ENCODE results near the gene NBEAL1.
"Not testable (repeated sequence)": the region's sequence is repeated elsewhere in the genome, so short reads cannot be mapped to it uniquely, and the experiment has no call there.

NBEAL1 gene

DNA sequence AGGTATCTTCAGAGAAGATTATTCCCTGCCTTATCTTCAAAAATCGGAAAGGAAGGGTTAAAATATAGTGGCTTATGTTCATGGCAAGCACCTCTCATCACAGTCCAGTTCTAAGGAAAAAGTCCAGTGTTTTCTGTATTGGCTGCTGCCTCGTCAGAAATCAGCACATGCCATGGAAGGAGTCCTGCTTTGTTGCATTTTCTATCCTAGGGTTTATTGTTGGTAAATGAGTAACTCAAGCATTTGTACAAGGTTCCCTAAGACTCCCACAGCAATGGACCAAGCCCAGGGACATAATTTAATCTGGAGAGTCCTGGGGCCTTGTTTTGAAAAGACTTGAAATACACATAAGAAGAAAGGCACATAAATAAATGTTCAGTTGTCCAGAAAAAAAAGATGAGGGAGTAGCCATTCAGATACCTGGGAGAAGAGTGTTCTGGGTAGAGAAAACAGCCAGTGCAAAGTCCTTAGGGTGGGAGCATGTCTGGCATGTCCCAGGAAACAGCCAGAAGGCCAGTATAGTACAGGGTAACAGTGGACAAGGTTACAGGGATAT is 26.4 kb downstream of the NBEAL1 start:
- DNase-seq: no peak

DNA sequence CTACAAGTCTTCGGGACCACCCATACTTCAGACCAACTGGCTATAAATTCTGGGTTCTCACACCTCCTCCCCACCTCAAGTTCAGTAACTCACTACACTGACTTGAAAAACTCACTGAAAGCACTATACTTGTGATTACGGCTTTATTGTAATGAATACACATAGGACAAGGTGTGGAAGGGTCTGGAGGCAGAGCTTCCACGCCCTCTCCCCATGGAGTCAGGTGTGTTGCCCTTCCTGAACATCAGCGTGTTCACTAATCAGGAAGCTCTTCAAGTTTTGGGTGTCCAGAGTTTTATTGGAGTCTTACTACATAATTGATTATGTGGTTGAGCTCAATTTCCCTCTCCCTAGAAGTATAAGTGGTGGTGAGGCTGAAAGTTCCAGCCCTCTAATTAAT is 27.5 kb downstream of the NBEAL1 start:
- no peak for DNase-seq

DNA sequence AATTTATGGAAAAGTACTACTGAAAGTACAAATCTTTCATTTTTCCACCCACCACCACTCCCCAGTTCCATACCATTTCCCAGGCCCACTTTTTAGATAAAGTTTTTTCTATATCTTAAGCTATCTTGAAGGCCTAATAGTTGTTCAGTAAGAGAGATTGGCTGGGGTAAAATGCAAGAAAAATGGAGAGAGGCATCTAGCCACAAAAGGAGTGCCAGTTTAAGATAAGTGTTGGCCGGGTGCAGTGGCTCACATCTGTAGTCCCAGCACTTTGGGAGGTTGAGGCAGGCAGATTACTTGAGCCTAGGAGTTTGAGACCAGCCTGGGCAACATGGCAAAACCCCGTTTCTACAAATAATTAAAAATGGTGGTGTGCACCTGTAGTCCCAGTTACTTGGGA is 28.6 kb downstream of the NBEAL1 start:
- no peak for DNase-seq

DNA sequence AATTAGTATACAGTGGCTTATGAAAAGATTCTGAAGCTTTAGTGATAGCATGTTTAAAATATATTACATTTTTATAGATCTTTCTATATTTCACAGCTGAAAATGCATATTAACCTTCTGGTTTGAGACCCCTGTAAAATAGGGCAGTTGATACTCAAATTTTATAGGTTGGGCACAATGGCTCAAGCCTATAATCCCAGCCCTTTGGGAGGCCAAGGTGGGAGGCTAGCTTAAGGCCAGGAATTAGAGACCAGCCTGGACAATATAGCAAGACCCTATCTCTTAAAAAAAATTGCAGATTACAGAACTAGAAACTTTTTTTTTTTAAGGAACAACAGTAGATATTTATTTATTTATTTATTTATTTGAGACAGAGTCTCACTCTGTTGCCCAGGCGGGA is 31.2 kb downstream of the NBEAL1 start:
- no peak for DNase-seq

DNA sequence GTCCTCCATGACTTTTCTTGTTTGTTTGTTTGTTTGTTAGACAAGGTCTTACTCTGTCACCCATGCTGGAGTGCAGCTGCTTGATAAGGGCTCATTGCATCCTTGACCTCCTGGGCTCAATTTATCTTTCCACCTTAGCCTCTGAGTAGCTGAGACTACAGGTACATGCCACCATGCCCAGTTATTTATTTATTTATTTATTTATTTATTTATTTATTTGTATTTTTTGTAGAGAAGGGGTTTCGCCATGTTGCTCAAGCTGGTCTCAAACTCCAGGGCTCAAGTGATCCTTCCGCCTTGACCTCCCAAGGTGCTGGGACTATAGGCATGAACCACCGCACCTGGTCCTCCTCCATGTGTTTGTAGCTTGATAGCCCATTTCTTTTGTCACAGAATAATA is 37.9 kb downstream of the NBEAL1 start:
- DNase-seq: no peak

DNA sequence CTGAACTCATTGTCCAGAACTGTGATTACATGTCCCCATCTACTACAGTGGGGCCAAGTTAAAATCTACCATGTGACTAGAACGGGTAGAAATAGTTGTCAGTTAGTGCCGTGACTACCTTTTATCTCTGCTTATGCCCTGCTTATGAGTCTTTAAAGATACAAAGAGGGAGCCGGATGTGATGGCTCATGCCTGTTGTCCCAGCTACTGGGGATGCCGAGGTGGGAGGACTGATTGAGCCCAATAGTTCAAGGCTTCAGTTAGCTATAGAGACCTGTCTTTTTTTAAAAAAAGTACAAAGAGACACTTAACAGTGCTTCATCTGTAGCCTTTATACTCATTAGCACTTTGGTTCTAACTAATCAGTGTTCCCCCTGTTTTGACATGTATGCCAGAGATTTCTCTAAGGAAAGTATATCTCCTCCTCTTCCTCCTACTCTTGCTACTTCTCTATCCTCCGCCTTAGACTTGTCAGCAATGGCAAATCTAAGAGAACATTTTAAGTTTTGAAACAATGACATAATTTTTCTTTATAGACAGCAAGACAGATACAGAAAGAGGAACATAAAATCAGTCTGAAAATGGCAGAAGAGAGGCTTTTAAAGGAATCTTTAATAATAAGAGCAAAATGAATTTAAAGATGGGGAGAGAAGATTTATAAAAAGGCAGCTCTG is 45.0 kb downstream of the NBEAL1 start:
- DNase-seq: no peak

DNA sequence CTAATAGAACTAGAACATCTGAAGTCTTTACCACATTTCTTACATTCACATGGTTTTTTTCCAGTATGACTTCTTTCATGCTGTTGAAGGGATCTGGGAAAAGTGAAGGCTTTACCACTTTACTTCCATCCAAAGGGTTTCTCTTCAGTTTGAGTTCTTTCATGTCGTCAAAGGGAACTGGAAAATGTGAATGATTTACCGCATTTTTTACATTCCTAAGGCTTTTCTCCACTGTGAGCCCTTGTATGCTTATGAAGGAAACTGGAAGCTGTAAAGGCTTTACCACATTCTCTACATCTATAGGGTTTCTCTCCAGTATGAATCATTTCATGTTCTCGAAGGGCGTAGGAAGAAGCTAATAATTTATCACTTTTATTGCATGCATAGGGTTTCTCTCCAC is 46.7 kb downstream of the NBEAL1 start:
- DNase-seq: no peak

DNA sequence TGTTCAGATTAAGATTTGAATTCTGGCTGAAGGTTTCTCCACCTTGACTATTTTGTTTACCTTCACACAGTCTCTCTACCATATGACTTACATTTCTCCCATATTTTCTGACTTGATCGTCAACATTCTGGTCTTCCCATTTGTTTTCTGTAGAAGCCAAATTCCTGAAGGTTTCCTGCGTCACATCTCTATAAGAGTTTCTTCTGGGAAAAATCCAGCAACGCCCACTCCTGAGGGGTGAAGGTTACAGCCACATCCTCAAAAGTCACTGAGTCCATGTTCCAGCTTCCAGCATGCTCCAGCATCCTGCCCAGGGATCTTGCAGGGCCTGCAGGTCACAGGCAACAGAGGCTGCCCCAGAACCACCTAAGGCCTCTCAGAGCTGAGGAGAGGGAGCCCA is 47.5 kb downstream of the NBEAL1 start:
- DNase-seq: no peak

DNA sequence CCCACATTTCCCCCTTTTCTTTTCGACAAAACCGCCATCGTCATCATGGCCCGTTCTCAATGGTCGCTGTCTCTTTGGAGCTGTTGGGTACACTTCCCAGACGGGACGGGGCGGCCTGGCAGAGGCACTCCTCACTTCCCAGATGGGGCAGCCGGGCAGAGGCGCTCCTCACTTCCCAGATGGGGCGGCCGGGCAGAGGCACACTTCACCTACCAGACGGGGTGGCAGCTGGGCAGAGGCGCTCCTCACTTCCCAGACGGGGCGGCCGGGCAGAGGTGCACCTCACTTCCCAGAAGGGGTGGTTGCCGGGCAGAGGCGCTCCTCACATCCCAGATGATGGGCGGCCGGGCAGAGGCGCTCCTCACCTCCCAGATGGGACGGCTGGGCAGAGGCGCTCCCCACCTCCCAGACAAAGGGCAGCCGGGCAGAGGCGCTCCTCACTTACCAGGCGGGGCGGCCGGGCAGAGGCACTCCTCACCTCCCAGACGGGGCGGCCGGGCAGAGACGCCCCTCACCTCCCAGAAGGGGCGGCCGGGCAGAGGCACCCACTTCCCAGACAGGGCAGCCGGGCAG is 51.9 kb downstream of the NBEAL1 start:
- DNase-seq: not testable (repeated sequence)

DNA sequence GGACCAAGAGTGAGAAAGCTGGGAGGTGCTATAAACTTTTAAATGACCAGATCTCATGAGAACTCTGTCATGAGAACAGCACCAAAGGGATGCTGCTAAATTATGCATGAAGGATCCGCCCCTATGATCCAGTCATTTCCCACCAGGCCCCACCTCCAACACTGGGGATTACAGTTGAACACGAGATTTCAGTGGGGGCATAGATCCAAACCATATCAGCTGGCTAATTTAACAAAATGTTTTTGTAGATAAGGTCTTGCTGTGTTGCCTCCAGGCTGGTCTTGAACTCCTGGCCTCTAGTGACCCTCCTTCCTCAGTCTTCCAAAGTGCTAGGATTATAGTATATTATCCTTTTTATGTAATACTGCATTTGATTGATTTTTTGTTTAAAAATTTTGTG is 56.0 kb downstream of the NBEAL1 start:
- DNase-seq: no peak

DNA sequence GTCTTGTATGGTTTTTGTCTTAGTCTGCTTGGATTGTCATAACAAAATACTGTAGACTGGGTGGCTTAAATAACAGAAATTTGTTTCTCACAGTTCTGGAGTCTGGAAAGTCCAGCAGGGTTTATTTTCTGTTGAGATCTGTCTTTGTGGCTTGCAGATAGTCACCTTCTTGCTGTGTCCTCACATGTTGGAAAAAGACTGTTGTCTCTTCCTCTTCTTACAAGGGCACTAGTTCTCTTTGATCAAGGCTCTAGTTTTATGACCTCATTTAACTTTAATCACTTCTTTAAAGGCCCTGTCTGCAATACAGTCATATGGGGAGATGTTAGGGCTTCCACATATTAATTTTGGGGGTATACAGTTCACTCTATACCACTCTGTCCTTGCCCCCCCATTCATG is 56.5 kb downstream of the NBEAL1 start:
- no peak for DNase-seq

DNA sequence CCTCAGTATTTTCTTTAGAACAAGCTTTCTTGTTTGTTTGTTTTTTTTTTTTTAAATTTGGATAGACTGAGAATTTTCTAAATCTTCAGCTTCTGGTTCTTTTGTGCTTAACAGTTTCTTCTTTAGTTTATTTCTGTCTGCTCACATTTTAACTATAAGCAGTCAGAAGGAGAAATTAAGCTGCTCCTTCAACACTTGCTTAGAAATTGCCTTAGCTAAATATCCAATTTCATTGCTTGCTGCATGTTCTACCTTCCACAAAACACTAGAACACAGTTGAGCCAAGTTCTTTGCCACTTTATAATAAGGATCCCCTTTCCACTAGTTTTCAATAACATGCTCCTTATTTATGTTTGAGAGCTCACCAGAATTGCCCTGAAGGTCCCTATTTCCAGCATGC is 57.7 kb downstream of the NBEAL1 start:
- DNase-seq: no peak

DNA sequence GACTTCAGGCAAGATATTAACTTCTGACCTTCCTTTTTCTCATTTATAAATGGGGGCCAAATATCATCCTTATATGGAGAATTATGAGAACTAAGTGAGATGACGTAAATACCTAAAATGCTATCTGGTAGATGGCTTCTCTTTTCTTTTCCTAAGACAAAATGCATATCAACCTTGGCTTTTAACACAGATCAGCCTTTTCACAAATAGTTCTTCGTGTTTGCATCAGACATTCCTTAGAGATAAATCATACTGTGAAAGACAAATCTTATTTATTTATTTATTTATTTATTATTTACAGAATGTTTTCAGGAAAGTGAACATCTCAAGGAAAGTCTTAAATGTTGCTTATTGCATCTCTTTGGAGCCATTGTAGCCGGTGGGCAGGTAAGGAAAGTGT is 62.8 kb downstream of the NBEAL1 start:
- no peak for DNase-seq

DNA sequence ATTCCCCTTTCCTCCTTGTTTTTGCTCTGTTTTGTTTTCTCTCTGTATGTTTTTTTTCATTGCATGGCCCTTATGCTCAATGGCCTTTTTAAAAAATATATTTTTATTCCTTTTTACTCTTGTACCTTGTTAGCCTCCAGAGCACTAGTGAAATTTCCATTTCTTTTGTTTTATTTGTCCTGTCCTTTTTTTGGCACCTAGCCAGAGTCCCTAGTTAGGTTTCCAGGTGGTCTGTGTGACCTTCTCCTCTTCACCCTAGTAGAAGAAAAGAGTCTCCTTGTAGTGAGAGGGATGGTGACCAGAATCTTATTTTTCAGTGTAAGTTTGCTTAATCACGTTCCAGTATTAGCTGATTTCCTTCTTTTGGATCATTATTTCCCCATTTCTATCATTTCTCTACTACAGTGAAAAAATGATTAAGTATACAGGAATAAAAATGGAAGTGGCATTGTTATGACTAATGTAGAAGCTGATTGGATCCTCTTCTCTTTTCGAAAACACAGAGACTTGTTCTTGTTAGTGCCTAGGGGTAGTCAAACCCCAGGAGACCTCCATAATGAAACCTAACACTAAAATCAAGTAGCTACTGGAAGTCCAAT is 65.9 kb downstream of the NBEAL1 start:
- no peak for DNase-seq

DNA sequence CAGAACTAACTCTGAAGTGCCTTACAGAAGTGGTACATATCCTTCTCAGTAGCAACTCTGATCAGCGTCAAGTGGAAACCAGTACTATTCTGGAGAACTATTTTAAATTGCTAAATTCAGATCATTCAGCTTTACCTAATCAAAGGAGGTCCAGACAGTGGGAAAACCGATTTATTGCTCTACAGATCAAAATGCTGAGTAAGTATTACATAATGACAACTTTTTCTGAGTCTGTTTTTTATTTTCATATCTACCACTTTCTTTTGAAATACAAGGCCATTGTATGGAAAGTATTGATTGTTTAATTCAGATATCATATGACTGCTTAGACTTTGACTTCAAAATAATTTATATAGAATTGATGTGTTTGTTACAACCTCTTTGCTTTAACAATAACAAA is 68.7 kb downstream of the NBEAL1 start:
- DNase-seq: no peak

DNA sequence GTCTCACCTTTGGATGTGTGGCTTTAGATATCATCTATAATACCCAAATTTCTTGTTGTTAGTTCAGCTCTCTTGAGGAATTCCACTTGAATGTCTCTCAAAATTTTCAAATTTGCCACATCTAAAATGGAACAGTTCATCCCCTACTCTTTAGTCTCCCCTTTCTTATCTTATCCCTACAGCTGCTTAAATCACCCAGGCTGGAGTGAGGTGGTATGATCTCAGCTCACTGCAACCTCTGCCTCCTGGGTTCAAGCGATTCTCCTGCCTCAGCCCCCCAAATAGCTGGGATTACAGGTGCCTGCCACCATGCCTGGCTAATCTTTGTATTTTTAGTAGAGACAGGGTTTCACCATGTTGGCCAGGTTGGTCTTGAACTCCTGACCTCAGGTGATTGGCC is 71.7 kb downstream of the NBEAL1 start:
- DNase-seq: not testable (repeated sequence)

DNA sequence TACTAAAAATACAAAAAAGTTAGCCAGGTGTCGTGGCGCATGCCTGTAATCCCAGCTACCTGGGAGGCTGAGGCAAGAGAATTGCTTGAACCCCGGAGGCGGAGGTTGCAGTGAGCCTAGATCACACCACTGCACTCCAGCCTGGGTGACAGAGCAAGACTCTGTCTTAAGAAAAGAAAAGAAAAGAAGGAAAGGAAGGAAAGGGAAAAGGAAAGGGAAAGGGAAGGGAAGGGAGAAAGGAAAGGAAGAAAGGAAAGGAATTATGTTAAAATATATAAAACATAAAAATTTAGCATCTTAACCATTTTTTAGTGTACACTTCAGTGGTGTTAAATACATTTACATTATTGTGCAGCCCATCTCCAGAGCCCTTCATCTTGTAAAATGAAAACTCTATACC is 76.0 kb downstream of the NBEAL1 start:
- not testable (repeated sequence) for DNase-seq

DNA sequence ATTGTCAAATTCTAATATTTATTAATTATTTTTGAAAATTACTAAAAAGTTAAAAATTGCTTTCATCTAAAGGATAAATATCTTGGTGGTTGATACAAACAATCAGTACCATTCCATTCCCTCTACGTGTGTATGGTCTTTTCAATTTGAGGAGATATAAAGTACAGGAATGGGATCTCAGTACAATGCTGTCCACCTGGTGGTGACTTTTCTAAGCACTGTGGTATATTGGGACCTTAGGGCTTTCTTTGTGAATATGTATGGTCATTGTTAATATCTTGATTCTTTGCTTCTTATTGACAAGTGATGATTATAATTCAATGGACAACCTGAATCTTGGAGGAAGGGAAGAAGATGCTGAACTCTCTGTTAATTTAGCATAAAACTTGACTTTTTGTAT is 83.1 kb downstream of the NBEAL1 start:
- DNase-seq: no peak

DNA sequence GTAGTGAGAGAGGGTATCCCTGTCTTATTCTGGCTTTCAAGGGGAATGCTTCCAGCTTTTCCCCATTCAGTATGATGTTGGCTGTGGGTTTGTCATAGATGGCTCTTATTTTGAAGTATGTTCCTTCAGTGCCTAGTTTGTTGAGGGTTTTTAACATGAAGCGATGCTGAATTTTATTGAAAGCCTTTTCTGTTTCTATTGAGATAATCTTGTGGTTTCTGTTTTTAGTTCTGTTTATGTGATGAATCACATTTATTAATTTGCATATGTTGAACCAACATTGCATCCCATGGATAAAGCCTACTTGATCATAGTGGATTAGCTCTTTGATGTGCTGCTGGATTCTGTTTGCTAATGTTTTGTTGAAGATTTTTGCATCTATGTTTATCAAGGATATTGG is 87.7 kb downstream of the NBEAL1 start:
- not testable (repeated sequence) for DNase-seq

DNA sequence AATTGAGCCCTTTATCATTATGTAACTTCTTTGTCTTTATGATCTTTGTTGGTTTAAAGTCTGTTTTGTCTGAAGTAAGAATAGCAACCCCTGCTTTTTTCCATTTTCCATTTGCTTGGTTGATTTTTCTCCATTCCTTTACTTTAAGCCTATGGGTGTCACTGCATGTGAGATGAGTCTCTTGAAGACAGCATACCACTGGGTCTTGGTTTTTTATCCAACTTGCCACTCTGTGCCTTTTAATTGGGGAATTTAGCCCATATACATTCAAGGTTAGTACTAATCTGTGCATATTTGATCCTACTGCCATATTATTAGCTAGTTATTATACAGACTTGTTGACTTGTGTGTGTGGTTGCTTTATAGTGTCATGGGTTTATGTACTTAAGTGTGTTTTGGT is 89.6 kb downstream of the NBEAL1 start:
- no peak for DNase-seq

DNA sequence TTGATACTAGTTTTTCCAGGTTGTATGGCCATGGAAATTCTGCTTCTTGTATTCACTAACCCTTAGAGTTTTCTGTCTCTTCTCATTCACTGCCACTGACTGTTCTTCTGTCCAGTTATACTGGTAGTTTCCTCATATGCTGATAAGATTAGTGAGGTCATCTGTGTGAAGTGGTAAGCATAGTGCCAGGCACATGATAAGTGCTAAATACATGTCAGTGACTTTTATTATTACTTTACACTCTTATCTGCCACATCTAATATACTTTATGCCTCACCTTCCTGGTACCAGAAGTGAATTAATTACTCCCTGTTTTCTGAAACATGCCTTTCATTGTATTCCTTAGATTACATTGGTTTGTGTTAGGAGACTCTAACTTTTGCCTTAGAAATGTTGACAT is 91.3 kb downstream of the NBEAL1 start:
- no peak for DNase-seq

DNA sequence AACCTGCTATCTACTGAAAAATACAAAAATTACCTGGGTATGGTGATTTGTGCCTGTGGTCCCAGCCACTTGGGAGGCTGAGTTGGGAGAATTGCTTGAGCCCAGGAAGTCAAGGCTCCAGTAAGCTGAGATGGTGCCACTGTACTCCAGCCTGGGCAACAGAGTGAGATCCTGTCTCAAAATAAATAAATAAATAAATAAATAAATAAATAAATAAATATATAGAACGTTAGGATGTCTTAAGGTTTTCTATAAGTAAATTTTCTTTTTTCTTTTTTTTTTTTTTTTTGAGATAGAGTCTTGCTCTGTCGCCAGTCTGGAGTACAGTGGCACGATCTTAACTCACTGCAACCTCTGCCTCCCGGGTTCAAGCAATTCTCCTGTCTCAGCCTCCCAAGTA is 95.8 kb downstream of the NBEAL1 start:
- DNase-seq: not testable (repeated sequence)

DNA sequence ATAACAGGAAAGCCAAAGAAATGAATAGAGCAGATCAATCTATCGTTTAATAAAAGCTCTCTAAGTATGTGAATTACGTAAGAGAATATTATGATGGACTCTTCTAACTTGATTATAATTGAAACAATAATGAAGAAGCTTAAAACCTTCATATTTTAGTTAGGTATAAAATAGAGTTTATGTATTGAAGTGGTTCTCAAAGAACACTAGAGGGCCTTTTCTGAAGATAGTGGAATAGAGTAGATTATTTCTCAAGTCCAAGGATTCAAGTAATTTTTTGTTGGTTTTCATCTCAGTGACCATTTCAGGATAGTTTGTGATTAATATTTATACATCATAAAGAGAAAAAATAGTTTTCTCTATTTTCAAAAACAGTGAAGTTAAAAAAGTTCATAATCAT is 97.7 kb downstream of the NBEAL1 start:
- DNase-seq: no peak

DNA sequence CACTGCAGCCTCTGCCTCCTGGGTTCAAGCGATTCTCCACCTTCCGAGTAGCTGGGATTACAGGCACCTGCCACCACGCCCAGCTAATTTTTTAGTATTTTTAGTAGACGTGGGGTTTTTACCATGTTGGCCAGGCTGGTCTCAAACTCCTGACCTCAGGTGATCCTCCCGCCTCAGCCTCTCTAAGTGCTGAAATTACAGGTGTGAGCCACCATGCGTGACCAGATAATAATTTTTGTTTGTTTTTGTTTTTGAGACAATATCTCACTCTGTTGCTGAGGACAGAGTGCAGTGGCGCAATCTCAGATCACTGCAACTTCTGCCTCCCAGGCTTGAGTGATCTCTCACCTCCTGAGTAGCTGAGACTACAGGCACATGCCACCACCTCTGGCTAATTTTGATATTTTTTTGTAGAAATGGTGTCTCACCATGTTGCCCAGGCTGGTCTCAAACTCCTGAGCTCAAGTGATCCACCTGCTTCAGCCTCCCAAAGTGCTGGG is 100.6 kb downstream of the NBEAL1 start:
- DNase-seq: not testable (repeated sequence)

Data from NCI-H526 treated with DMSO at 0.1 percent for 48 hours (cell line).